ENCODE results near the gene LMOD1.

LMOD1 gene

DNA sequence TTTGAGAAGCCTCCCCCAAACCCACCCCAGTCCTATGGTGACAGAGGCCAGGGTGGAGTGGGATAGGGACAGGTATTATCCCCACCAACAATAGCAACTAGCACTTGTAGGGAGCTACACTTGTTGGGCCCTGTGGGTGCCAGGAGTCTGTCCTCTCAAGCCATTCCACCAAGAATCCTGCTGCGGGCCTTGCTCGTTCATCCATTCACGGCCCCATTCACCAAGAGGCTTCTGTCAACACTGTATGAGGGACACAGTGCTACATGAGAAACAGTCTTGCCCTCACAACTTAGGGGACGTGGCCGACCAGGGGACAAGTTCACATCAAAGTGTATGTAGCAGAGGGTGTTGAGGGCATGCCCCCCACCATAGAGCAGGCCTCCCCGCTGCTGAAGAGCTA is 38.7 kb downstream of the LMOD1 start:
- peak overlapping the region; percentile 32 to 77 for H2BK12ac ChIP-seq (ENCODE audit: low read length in 2 of 2)
- H2AFZ ChIP-seq (ENCODE audit: low read depth, low read length) = no peak overlapping the region
- no peak overlapping the region for H3K9ac ChIP-seq (ENCODE audit: low read length)
- 99% methylated on average over 6 of the region's 6 CpGs for WGBS
- no peak overlapping the region for H3K4me2 ChIP-seq (ENCODE audit: low read length, poor library complexity, severe bottlenecking)
- peak overlapping the region in 1 of 2 experiments; percentile 14 for H3K14ac ChIP-seq (ENCODE audit: low read length in 2 of 2)
- DNase-seq = no peak
- peak overlapping the region in 1 of 2 experiments; percentile 9 for H3K18ac ChIP-seq (ENCODE audit: low read depth in 1 of 2, low read length in 2 of 2)
- no peak overlapping the region for H3K4me3 ChIP-seq (ENCODE audit: insufficient read depth in 1 of 2, low read depth in 1 of 2, low read length in 2 of 2)
- H4K91ac ChIP-seq (ENCODE audit: low read length) = peak overlapping the region; percentile 43
- H3K36me3 ChIP-seq (ENCODE audit: control insufficient read depth in 1 of 2, insufficient read depth in 2 of 2, low read depth in 1 of 2, low read length in 2 of 2) = no peaks in the 10 kb centered on the region
- H2BK15ac ChIP-seq (ENCODE audit: low read depth, poor library complexity, severe bottlenecking) = peak overlapping the region; percentile 61
- no peak overlapping the region for H4K8ac ChIP-seq (ENCODE audit: low read length)
- H3K23ac ChIP-seq (ENCODE audit: low read length in 2 of 2) = no peak overlapping the region
- H3K27me3 ChIP-seq (ENCODE audit: control insufficient read depth in 1 of 2, insufficient read depth in 1 of 2, low read length in 2 of 2) = no peaks in the 10 kb centered on the region
- H3K9me3 ChIP-seq (ENCODE audit: control insufficient read depth, low read length) = no peaks in the 10 kb centered on the region
- H2BK5ac ChIP-seq (ENCODE audit: low read depth, low read length, poor library complexity, severe bottlenecking) = no peak overlapping the region
- H3K27ac ChIP-seq (ENCODE audit: low read length, poor library complexity, severe bottlenecking) = no peak overlapping the region
- H3K4ac ChIP-seq (ENCODE audit: low read depth in 1 of 2, low read length in 2 of 2) = peak overlapping the region in 1 of 2 experiments; percentile 78
- H2AK5ac ChIP-seq (ENCODE audit: low read length, severe bottlenecking) = no peak overlapping the region
- H3K4me1 ChIP-seq (ENCODE audit: control insufficient read depth, insufficient read depth, low read depth, low read length) = peaks cover 25% of the 10 kb centered on the region
- peak overlapping the region; percentile 24 for H2BK120ac ChIP-seq (ENCODE audit: low read depth, low read length)
- H3K79me1 ChIP-seq (replicated peaks; ENCODE audit: low read length, poor library complexity, severe bottlenecking) = no peaks in the 10 kb centered on the region

DNA sequence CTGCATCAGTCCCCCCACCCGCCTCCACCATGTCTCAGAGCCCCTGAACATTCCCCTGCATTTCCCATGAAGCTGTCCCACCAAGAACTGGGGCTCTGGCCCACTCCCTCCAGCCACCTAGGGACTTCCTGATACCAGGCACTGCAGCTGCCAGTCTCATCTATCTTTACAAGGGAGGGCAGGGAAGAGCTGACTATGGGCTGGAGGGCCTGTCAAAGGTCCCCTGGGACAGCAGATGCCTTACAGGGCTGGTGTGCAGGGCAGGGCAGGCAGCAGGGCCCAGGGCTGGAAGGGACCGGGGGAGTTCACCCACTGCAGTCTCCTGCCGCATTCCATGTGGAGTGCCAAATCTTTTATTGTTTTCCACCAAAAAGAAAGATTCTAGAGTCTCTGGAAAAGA is 40.0 kb downstream of the LMOD1 start:
- H3K23ac ChIP-seq (ENCODE audit: low read length in 2 of 2) = no peak overlapping the region
- no peak overlapping the region for H2BK120ac ChIP-seq (ENCODE audit: low read depth, low read length)
- H3K4ac ChIP-seq (ENCODE audit: low read depth in 1 of 2, low read length in 2 of 2) = peak overlapping the region in 1 of 2 experiments; percentile 71
- H3K9ac ChIP-seq (ENCODE audit: low read length) = peak overlapping the region; percentile 83
- H2AFZ ChIP-seq (ENCODE audit: low read depth, low read length) = no peak overlapping the region
- peaks cover 24% of the 10 kb centered on the region for H3K4me1 ChIP-seq (ENCODE audit: control insufficient read depth, insufficient read depth, low read depth, low read length)
- H3K27me3 ChIP-seq (ENCODE audit: control insufficient read depth in 1 of 2, insufficient read depth in 1 of 2, low read length in 2 of 2) = no peaks in the 10 kb centered on the region
- H3K36me3 ChIP-seq (ENCODE audit: control insufficient read depth in 1 of 2, insufficient read depth in 2 of 2, low read depth in 1 of 2, low read length in 2 of 2) = no peaks in the 10 kb centered on the region
- H3K9me3 ChIP-seq (ENCODE audit: control insufficient read depth, low read length) = no peaks in the 10 kb centered on the region
- peak overlapping the region; percentile 23 to 74 for H3K18ac ChIP-seq (ENCODE audit: low read depth in 1 of 2, low read length in 2 of 2)
- H2BK5ac ChIP-seq (ENCODE audit: low read depth, low read length, poor library complexity, severe bottlenecking) = no peak overlapping the region
- peak overlapping the region; percentile 65 to 85 for H2BK12ac ChIP-seq (ENCODE audit: low read length in 2 of 2)
- no peak for DNase-seq
- peak overlapping the region; percentile 34 for H4K91ac ChIP-seq (ENCODE audit: low read length)
- 93% methylated on average over 3 of the region's 3 CpGs for WGBS
- peak overlapping the region; percentile 16 for H2AK5ac ChIP-seq (ENCODE audit: low read length, severe bottlenecking)
- H3K79me1 ChIP-seq (replicated peaks; ENCODE audit: low read length, poor library complexity, severe bottlenecking) = no peaks in the 10 kb centered on the region
- no peak overlapping the region for H3K27ac ChIP-seq (ENCODE audit: low read length, poor library complexity, severe bottlenecking)
- no peak overlapping the region for H3K4me3 ChIP-seq (ENCODE audit: insufficient read depth in 1 of 2, low read depth in 1 of 2, low read length in 2 of 2)
- H3K14ac ChIP-seq (ENCODE audit: low read length in 2 of 2) = no peak overlapping the region
- no peak overlapping the region for H2BK15ac ChIP-seq (ENCODE audit: low read depth, poor library complexity, severe bottlenecking)
- H4K8ac ChIP-seq (ENCODE audit: low read length) = peak overlapping the region; percentile 35
- no peak overlapping the region for H3K4me2 ChIP-seq (ENCODE audit: low read length, poor library complexity, severe bottlenecking)

DNA sequence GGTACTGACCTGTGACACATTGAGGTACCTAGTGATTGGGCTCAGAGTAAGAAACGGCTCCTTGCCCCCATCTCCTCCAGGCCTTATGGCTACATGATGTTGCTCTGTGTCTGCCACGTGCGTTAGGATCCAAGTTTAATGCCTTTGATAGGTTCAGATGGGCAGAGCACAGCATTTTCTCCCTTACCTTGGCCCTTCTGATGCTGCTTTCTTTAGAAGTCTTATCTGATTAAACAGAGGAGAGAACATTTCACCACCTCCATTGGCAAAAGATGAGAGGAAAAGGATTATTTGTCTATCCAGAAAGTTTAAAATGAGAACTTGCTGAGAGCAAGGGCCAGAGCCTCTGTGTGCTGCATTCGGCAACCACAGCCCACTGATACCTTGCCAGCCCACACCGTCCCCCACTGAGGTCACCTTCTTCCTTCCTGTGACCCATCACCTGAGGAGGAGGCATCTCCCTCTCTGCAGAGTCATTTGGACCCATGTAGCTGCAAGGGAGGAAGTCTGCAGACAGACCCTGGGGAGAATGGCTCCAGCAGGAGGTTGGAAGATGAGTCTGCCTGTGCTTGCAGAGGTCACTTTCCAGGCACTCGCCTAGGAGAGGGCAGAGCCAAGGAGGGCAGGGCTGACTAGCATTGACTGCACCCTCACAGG is 41.0 kb downstream of the LMOD1 start:
- Histone ChIP-seq H4K8ac (ENCODE audit: low read length) (peak overlapping the region; percentile 76), H2BK5ac (ENCODE audit: low read depth, low read length, poor library complexity, severe bottlenecking) (no peak overlapping the region), H4K91ac (ENCODE audit: low read length) (peak overlapping the region; percentile 74), H3K4me2 (ENCODE audit: low read length, poor library complexity, severe bottlenecking) (no peak overlapping the region), H2AK5ac (ENCODE audit: low read length, severe bottlenecking) (peak overlapping the region; percentile 88), H3K23ac (ENCODE audit: low read length in 2 of 2) (no peak overlapping the region), H3K18ac (ENCODE audit: low read depth in 1 of 2, low read length in 2 of 2) (peak overlapping the region; percentile 4 to 84), H3K4me1 (ENCODE audit: control insufficient read depth, insufficient read depth, low read depth, low read length) (peaks cover 24% of the 10 kb centered on the region), H3K4ac (ENCODE audit: low read depth in 1 of 2, low read length in 2 of 2) (peak overlapping the region; percentile 76 to 81), H3K27me3 (ENCODE audit: control insufficient read depth in 1 of 2, insufficient read depth in 1 of 2, low read length in 2 of 2) (no peaks in the 10 kb centered on the region), H3K9ac (ENCODE audit: low read length) (peak overlapping the region; percentile 83), H3K9me3 (ENCODE audit: control insufficient read depth, low read length) (no peaks in the 10 kb centered on the region), H3K36me3 (ENCODE audit: control insufficient read depth in 1 of 2, insufficient read depth in 2 of 2, low read depth in 1 of 2, low read length in 2 of 2) (no peaks in the 10 kb centered on the region), H3K79me1 (replicated peaks; ENCODE audit: low read length, poor library complexity, severe bottlenecking) (no peaks in the 10 kb centered on the region), H2BK15ac (ENCODE audit: low read depth, poor library complexity, severe bottlenecking) (no peak overlapping the region), H2BK120ac (ENCODE audit: low read depth, low read length) (no peak overlapping the region), H2AFZ (ENCODE audit: low read depth, low read length) (no peak overlapping the region), H3K27ac (ENCODE audit: low read length, poor library complexity, severe bottlenecking) (peak overlapping the region; percentile 86), H3K14ac (ENCODE audit: low read length in 2 of 2) (peak overlapping the region in 1 of 2 experiments; percentile 90), H3K4me3 (ENCODE audit: insufficient read depth in 1 of 2, low read depth in 1 of 2, low read length in 2 of 2) (peak overlapping the region in 1 of 2 experiments; percentile 31), H2BK12ac (ENCODE audit: low read length in 2 of 2) (peak overlapping the region; percentile 9 to 95)
- WGBS = 77% methylated on average over 5 of the region's 6 CpGs
- no peak for DNase-seq

DNA sequence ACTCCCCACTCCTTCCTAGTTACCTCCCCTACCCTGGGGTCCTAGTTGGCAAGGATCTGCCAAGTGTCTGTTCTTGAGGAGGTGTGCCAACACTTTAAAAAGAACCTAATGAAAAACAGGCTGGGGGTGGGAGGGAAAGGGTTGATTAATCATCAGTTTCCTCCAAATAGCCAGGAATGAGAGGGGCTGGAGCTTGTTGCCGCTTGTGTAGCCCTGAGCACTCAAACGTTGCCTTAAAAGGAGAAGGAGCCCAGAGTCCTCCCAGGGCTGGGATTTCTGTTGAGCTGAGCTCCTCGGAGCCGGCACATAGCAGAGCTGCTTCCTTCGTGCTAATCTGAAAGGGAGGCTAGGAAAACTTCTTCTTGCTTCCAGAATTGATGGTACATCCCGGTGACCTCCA is 41.8 kb downstream of the LMOD1 start:
- Histone ChIP-seq H3K4me2 (ENCODE audit: low read length, poor library complexity, severe bottlenecking) (no peak overlapping the region), H2BK120ac (ENCODE audit: low read depth, low read length) (peak overlapping the region; percentile 89), H2BK5ac (ENCODE audit: low read depth, low read length, poor library complexity, severe bottlenecking) (no peak overlapping the region), H2BK15ac (ENCODE audit: low read depth, poor library complexity, severe bottlenecking) (peak overlapping the region; percentile 68), H3K27ac (ENCODE audit: low read length, poor library complexity, severe bottlenecking) (peak overlapping the region; percentile 86), H3K4me3 (ENCODE audit: insufficient read depth in 1 of 2, low read depth in 1 of 2, low read length in 2 of 2) (peak overlapping the region in 1 of 2 experiments; percentile 31), H3K23ac (ENCODE audit: low read length in 2 of 2) (no peak overlapping the region), H3K36me3 (ENCODE audit: control insufficient read depth in 1 of 2, insufficient read depth in 2 of 2, low read depth in 1 of 2, low read length in 2 of 2) (peaks cover 0 to 4% of the 10 kb centered on the region in 2 experiments), H3K79me1 (replicated peaks; ENCODE audit: low read length, poor library complexity, severe bottlenecking) (no peaks in the 10 kb centered on the region), H3K9ac (ENCODE audit: low read length) (peak overlapping the region; percentile 83), H2AFZ (ENCODE audit: low read depth, low read length) (no peak overlapping the region), H2AK5ac (ENCODE audit: low read length, severe bottlenecking) (peak overlapping the region; percentile 88), H3K4ac (ENCODE audit: low read depth in 1 of 2, low read length in 2 of 2) (peak overlapping the region in 1 of 2 experiments; percentile 8), H3K14ac (ENCODE audit: low read length in 2 of 2) (no peak overlapping the region), H3K18ac (ENCODE audit: low read depth in 1 of 2, low read length in 2 of 2) (peak overlapping the region; percentile 16 to 91), H3K27me3 (ENCODE audit: control insufficient read depth in 1 of 2, insufficient read depth in 1 of 2, low read length in 2 of 2) (no peaks in the 10 kb centered on the region), H3K9me3 (ENCODE audit: control insufficient read depth, low read length) (no peaks in the 10 kb centered on the region), H4K8ac (ENCODE audit: low read length) (peak overlapping the region; percentile 50), H4K91ac (ENCODE audit: low read length) (peak overlapping the region; percentile 96), H2BK12ac (ENCODE audit: low read length in 2 of 2) (peak overlapping the region; percentile 11 to 79), H3K4me1 (ENCODE audit: control insufficient read depth, insufficient read depth, low read depth, low read length) (peaks cover 24% of the 10 kb centered on the region)
- 0% methylated on average over 6 of the region's 6 CpGs for WGBS
- DNase-seq = peak; percentile 86
